SH-SY5Y (cell line): ENCODE data around the gene CASKIN2.

Source experiments
- GATA2 ChIP-seq: IDR thresholded peaks from 2 replicates; pipeline ENCODE4 v1.6.1; 2011; ENCODE audit warnings: mild to moderate bottlenecking, low read depth, low read length
- GATA3 ChIP-seq: IDR thresholded peaks from 2 replicates; pipeline ENCODE4 v1.6.1; 2011; ENCODE audit warnings: low read depth, mild to moderate bottlenecking, low read length, moderate library complexity

GRCh38 chr17:75491680-75492079, 23.7 kb downstream of the CASKIN2 start:
- no peak for TF ChIP-seq GATA2
- TF ChIP-seq GATA3 = no peak
